ENCODE data around the gene POFUT2.

Gene POFUT2

GRCh38 chr21:45335151-45335760 is 47.6 kb upstream of the POFUT2 start:
- TF ChIP-seq REST (IDR thresholded peaks at IDR 0.05; ENCODE audit: insufficient read depth in 1 of 2, low read depth in 2 of 2, low read length in 2 of 2) = no peak

GRCh38 chr21:45334591-45335081 is 46.9 kb upstream of the POFUT2 start:
- TF ChIP-seq POLR2AphosphoS5 (IDR thresholded peaks at IDR 0.05; ENCODE audit: low read depth, low read length) (no peak), SIN3A (IDR thresholded peaks at IDR 0.05; ENCODE audit: borderline replicate concordance, insufficient read depth, low read length) (no peak), REST (IDR thresholded peaks at IDR 0.05; ENCODE audit: insufficient read depth in 1 of 2, low read depth in 2 of 2, low read length in 2 of 2) (no peak)

- TF ChIP-seq REST (IDR thresholded peaks at IDR 0.05; ENCODE audit: insufficient read depth in 1 of 2, low read depth in 2 of 2, low read length in 2 of 2) (no peak), FOXP2 (optimal IDR thresholded peaks at IDR 0.05; ENCODE audit: borderline replicate concordance, extremely low read depth, extremely low read length, insufficient read depth) (no peak), SIN3A (IDR thresholded peaks at IDR 0.05; ENCODE audit: borderline replicate concordance, insufficient read depth, low read length) (no peak), POLR2AphosphoS5 (IDR thresholded peaks at IDR 0.05; ENCODE audit: low read depth, low read length) (no peak), TAF1 (IDR thresholded peaks at IDR 0.05; ENCODE audit: borderline replicate concordance, insufficient read depth, low read length) (no peak)
Measured at GRCh38 chr21:45334134-45334533, 46.4 kb upstream of the POFUT2 start.

GRCh38 chr21:45333583-45334121 is 46.0 kb upstream of the POFUT2 start:
- TF ChIP-seq SIN3A (IDR thresholded peaks at IDR 0.05; ENCODE audit: borderline replicate concordance, insufficient read depth, low read length) (no peak), POLR2AphosphoS5 (IDR thresholded peaks at IDR 0.05; ENCODE audit: low read depth, low read length) (no peak), FOXP2 (optimal IDR thresholded peaks at IDR 0.05; ENCODE audit: borderline replicate concordance, extremely low read depth, extremely low read length, insufficient read depth) (no peak), REST (IDR thresholded peaks at IDR 0.05; ENCODE audit: insufficient read depth in 1 of 2, low read depth in 2 of 2, low read length in 2 of 2) (no peak), TAF1 (IDR thresholded peaks at IDR 0.05; ENCODE audit: borderline replicate concordance, insufficient read depth, low read length) (no peak)

GRCh38 chr21:45332981-45333582 is 45.4 kb upstream of the POFUT2 start:
- TF ChIP-seq FOXP2 (optimal IDR thresholded peaks at IDR 0.05; ENCODE audit: borderline replicate concordance, extremely low read depth, extremely low read length, insufficient read depth) (no peak), REST (IDR thresholded peaks at IDR 0.05; ENCODE audit: insufficient read depth in 1 of 2, low read depth in 2 of 2, low read length in 2 of 2) (no peak), SIN3A (IDR thresholded peaks at IDR 0.05; ENCODE audit: borderline replicate concordance, insufficient read depth, low read length) (no peak), TAF1 (IDR thresholded peaks at IDR 0.05; ENCODE audit: borderline replicate concordance, insufficient read depth, low read length) (no peak), POLR2AphosphoS5 (IDR thresholded peaks at IDR 0.05; ENCODE audit: low read depth, low read length) (no peak)

Measured in PFSK-1 (cell line).